HCT116 (cell line): ENCODE data around the gene CCL8.

Experiments
- CEBPB ChIP-seq: IDR thresholded peaks from 2 replicates; pipeline ENCODE4 v1.6.1; 2012; ENCODE audit warnings: low read depth
- CTCF ChIP-seq, 3 experiments: fragments of 200-600 bp in 1 of 3; sonication (generic) in 1 of 3; IDR thresholded peaks in 2 of 3; conservative IDR thresholded peaks in 1 of 3; 2 replicates each; pipeline ENCODE4 v1.5.1; 2012 to 2017; ENCODE audit warnings: low read depth in 2 of 3, low read length in 2 of 3, antibody characterized with exemption in 1 of 3, borderline replicate concordance in 1 of 3, control low read depth in 1 of 3, mild to moderate bottlenecking in 1 of 3, mixed read lengths in 1 of 3, mixed run types in 1 of 3, moderate library complexity in 1 of 3; ENCODE audit not compliant: insufficient read depth in 1 of 3
- EZH2 ChIP-seq: fragments of 200-600 bp; sonication (generic); IDR thresholded peaks from 2 replicates; pipeline ENCODE4 v1.6.1; 2017; ENCODE audit warnings: antibody characterized with exemption, mixed run types
- EZH2phosphoT487 ChIP-seq: fragments of 200-600 bp; IDR thresholded peaks from 2 replicates; pipeline ENCODE4 v1.6.1; 2018; ENCODE audit warnings: antibody characterized with exemption, borderline replicate concordance
- POLR2A ChIP-seq: IDR thresholded peaks from 2 replicates; pipeline ENCODE4 v1.7.0; 2011; ENCODE audit warnings: borderline replicate concordance; ENCODE audit not compliant: insufficient read depth, insufficient read length; ENCODE audit errors: extremely low read depth
- POLR2AphosphoS5 ChIP-seq: IDR thresholded peaks from 2 replicates; pipeline ENCODE4 v1.6.1; 2011; ENCODE audit warnings: mild to moderate bottlenecking, low read depth, low read length, moderate library complexity
- REST ChIP-seq: IDR thresholded peaks from 2 replicates; pipeline ENCODE4 v1.6.1; 2012; ENCODE audit warnings: low read depth
- SP1 ChIP-seq: IDR thresholded peaks from 2 replicates; pipeline ENCODE4 v1.6.1; 2012; ENCODE audit warnings: low read depth

GRCh38 chr17:34339138-34339770, 20.0 kb downstream of the CCL8 start:
- TF ChIP-seq CTCF (IDR thresholded peaks at IDR 0.05 in 2 of 3, conservative IDR thresholded peaks at IDR 0.05 in 1 of 3; ENCODE audit: borderline replicate concordance in 1 of 3, insufficient read depth in 1 of 3, low read depth in 2 of 3, low read length in 2 of 3) (no peak), EZH2 (no peak), POLR2AphosphoS5 (no peak), REST (no peak), SP1 (no peak), CEBPB (no peak), POLR2A (no peak), EZH2phosphoT487 (no peak)
